Measurements from ENCODE around the gene DAPL1.
A peak's percentile ranks its signal among the peaks of the same experiment; 100 is the strongest.

The DAPL1 gene

DNA sequence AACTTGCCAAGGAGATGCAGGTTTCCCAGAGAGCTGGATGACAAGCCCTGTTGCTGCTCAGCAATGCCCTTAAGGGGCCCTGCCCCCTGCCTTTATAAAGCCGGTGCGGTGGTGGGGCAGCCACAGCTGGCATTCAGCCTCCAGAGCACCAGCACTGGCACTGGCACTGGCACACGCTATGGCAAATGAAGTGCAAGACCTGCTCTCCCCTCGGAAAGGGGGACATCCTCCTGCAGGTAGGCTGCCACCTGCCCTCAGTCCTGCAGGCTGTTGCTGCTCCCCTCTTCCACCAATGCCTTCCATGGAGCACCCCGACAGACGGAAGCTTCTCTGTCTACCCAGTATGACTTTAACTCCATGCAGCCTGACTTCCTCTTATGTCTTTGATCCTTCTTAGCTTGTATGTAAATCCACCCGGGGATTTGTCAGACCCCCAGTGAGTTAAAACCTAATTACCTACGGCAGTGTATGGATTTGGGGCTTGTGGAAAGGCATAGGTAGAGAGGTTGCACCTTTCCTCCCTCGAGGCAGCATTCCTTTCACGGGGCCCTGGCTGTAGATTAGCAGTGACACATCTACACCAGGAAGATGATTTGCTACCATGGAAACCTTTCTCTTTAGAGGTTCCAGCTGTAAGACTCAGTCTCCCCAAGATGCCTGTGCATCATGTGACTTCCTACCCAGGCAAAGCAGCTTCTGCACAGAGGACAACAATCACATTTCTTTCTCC is at the start of gene DAPL1:
TSS of gene DAPL1 (plus strand) at position 123 of the 730 bp plus-strand sequence. CDS start at position 179, 56 bp downstream.
- peak in 22 of 58 donors; percentile 2 to 27 (median 7) for DNase-seq

GRCh38 chr2:158745866-158746382 is 49.2 kb upstream of the DAPL1 start:
- DNase-seq = no peak

DNA sequence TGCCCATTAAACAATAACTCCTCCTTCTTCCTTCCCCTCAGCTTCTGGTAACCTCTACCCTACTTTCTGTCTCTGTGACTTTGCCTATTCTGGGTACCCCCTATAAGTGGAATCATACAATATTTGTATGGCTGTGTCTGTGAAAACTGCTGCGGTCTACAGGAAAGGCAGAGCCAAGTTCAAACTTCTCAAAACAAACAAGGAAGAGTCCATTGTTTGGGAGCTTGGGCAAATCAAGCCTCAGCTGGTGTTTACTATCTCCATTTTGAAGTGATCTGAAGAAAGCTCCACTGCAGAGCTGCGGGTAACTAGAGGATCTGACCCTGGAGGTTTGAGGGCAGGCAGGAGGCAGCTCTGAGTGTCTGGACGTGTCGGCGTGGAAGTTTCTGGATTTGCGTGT is 48.6 kb upstream of the DAPL1 start:
- no peak for DNase-seq

DNA sequence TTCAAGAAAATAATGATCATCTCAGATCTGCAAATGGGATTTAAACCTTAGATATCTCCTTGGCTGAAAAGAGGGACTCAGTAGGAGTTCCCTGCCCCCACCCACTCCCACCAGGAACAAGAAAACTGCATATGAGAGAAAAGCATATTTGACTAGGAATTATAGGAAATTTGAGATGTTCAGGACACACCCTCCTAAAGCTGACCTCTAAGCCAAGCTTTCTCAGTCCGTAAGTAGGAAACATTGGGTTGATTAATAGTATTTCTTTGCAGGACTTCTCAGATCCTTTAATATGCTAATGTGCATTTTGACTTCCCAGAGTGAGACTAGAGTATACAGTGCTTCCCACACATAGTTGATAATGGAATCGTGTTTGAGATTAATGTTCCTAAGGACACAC is 47.8 kb upstream of the DAPL1 start:
- no peak for DNase-seq

DNA sequence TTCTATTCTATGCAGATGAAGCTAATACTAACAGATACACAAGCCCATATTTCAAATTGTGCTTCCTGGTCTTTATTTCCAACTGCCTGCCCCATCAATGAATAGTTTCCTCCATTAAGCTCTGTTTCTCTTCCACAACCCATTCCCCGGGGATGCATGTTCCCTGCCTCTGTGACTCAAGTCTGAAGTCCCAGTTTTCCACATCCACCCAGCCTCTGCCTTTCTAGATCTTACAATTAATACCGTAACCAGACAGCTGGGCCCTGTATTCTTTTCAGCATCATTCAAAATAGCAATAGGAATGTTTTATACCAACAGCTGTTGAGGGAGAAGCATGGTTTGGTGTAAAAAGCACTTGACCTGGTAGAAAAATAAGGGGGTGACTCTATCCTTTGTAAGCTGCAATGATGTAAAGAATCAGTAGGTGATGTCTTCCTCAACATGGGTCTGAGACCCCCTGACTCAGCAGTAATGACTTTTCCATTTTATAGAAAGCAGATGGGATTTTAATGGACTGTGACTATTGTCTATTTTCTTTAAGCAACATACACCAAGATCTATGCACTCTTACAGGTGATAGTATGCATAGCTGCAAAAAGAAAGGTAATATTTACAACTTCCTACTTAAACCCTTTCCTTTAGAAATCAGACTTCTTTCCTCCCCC is 46.1 kb upstream of the DAPL1 start:
- DNase-seq = no peak

GRCh38 chr2:158750458-158751125 is 44.5 kb upstream of the DAPL1 start:
- no peak for DNase-seq

GRCh38 chr2:158753641-158754611 is 41.2 kb upstream of the DAPL1 start:
- peak in 41 of 58 donors; percentile 7 to 76 (median 39) for DNase-seq

- DNase-seq = peak in 1 of 58 donors; percentile 8
Measured at GRCh38 chr2:158755310-158756087, 39.6 kb upstream of the DAPL1 start.

DNA sequence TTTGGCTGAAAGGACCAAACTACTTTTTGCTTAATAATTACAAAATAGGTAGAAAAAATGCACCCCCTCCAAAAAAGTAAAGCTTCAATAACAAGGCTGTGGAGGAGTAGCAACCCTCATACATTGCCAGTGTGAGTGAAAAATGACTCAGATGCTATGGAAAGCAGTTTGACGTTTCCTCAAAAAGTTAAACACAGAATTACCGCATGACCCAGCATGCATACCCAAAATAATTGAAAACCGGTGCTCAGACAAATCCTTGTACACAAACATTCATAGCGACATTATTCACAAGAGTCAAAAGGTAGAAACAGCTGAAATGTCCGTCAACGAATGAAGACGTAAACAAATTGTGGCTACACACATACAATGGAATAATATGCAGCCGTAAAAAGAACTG is 38.8 kb upstream of the DAPL1 start:
- no peak for DNase-seq

GRCh38 chr2:158756976-158757375 is 38.1 kb upstream of the DAPL1 start:
- peak in 11 of 58 donors; percentile 4 to 54 (median 25) for DNase-seq

DNA sequence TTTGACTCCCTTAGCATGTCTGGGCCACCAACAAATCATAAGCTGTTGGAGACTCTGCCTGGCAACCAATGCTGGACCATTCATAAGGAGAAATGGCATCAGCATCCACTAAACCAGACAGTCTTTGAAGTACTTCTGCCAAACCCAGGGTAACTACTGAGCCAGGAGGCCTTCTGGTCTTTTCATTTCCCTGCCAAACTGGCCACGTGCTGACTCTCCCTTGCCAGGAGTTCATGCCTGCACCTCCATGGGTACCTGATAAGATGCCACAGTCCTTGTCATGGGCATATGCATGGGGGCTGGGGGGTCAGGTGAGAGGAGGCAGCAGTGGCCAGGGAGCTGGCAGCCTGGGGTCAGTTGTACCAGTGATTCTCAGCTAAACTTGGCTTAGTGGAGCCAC is 34.2 kb upstream of the DAPL1 start:
- peak in 1 of 58 donors; percentile 11 for DNase-seq

- DNase-seq = no peak
Measured at GRCh38 chr2:158761621-158762020, 33.5 kb upstream of the DAPL1 start.

DNA sequence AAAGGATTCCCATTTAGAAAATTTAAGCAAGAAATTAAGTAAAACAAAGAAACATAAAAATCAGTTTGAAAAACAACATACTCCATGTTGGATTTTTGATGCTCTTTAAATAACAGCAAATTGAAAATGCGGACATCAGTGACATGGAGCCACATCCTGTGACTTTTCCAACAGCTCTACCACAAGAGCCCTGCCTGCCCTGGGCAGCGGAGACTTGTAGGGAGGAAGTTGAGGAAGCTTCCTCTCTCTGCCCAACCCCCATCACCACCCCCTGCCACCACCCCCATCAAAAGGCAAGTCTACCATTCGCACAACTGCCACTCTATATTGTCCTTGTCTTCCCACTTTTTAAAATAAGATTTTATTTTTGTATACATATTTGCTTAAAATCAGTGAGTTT is 32.8 kb upstream of the DAPL1 start:
- DNase-seq = no peak

DNA sequence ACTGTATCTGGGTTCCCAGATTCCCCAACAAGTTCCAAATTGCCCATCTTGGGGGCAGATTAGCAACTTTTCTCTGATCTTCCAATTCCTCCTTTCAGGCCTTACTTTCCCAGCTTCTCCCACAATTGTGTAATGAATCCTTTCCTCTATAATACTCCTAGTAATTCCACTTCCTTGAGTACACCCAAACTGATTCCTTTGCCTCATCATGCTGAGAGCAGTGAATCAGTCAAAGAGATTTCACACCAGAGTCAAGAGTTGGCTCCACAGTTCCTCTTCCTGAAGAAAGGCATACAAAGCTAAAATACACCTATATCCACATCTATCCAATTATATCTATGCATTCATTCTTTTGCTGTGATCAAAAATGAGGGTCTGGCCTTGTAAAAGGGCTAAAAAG is 28.6 kb upstream of the DAPL1 start:
- DNase-seq = no peak

GRCh38 chr2:158772306-158773078 is 22.6 kb upstream of the DAPL1 start:
- DNase-seq = peak in 54 of 58 donors; percentile 11 to 92 (median 65)

DNA sequence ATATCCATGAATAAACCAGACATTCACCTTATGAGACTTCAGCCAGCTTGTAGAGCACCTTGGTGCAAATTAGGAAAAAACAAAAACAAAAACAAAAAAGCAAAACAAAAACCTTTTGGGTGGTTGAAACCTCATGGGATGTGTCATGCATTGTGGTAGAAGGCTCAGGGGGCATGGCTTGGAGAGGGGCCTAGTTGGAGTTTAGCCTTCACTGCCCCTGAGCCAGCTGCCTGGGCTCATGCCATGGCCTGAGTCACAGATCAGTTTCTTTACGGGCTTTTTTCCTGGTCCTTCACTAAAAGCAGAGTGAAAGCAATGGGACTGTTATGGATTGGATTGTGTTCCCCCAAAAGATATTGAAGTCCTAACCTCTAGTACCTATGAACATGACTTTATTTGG is 22.0 kb upstream of the DAPL1 start:
- DNase-seq = peak in 21 of 58 donors; percentile 4 to 57 (median 20)

DNA sequence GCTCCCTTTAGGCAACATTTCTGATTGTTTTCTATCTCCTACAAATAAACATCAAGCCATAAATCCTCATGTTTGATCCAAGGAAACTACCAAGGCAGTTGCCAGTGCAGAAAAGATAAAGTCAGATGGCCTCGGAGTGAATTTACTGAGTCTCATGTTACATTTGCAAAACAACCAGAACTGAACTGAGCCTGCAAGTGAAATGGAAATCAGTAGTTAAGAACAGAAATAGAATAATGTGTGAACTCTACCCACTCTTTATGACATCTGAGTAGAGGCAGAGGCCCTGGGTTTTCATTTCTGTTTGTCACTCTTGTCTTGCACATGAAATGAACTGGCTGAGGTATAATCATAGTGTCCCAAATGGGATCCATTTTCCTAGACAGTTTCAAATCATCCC is 20.4 kb upstream of the DAPL1 start:
- DNase-seq = no peak

DNA sequence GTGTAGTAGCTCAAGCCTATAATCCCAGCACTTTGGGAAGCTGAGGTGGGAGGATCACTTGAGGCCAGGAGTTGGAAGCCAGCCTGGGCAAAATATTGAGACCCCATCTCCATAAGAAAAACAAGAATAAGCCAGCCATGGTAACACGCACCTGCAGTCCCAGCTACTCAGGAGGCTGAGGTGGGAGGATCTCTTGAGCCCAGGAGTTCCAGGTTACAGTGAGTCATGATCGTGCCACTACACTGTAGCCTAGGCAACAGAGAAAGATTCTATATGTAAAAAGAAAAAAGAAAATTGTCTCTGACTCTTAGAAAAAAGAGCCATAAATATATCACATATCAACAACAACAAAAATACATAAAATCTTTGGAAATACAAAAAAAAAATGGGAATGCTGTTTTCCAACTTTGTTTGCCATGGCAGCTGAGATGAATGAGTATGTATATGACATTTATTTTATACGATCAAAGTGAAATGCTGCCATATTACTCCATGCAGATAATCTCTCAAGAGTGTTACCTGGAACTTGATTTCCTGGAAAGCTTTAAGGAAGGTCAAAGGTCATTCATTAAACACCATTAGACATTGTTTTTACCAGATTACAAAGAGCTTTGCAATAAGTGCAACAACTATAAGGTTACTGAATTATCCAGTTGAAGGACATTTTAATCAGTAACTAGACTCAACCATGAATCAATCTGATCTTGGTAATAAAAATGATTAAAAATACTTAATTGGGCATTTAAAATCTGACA is 19.7 kb upstream of the DAPL1 start:
- DNase-seq = no peak

Data from anterior cingulate cortex (tissue), 58 donors.